Measurements from ENCODE around the gene ARHGAP26. TPM values are rescaled to one million over a fixed set of nuclear protein-coding genes. Genes with fewer than 3 reads are reported as not detected.

Gene ARHGAP26
- total and polyA plus RNA-seq, 4 experiments from 2014 or later = 2.0 to 22.7 (median 17.3) TPM

DNA sequence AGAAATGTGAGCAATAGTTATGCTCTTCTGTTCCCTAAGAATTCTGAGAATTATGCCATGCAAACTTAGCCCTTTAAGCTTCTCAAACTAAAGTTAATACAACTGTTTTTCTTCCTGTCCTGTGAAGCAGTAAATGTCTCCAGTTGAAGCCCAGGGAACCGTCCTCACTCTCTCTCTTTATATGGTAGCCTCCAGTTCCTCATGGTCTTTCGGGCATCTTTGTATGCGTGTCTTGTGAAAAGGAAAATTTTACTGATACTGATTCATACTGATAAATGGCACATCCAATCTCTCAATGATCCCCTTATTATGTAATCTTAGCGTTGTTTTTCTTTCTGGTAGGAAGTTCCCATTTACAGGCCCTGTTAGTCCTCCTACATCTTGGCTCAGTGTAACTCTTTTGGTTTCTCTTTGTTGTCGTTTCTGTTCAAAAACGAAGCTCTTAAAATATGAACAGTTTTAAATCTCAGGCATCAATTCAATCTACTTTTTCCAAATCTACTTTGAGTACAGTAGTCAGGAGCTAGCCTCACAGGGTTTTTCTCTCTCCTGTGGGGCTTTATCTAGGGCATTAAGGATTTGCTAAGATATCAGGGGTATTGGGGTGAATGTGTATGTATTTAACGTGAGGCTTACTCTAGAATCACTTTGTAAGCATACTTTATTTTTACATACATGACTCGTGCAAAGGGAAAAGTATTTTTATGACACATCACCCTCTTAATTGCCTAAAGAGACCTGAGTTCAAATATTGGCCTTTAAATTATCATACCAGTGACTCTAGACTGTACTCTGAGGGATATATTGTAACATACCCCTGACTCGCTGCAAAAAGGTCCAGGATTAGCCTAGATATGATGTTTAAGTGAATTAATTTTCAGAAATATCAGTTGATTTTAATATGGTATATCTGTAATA is 375.3 kb downstream of the ARHGAP26 start:
- peaks cover 0 to 2% (median 0%) of the 10 kb centered on the region in 8 donors for H3K9me3 Mint-ChIP-seq
- ChIA-PET POLR2A (ENCODE audit: partially characterized antibody) (no interaction called here), CTCF (ENCODE audit: partially characterized antibody) (no interaction called here)
- Histone ChIP-seq H3K27me3 (ENCODE audit: insufficient read depth, low read length) (no peaks in the 10 kb centered on the region), H3K36me3 (ENCODE audit: insufficient read depth, low read length) (no peaks in the 10 kb centered on the region), H3K27ac (ENCODE audit: low read depth, low read length) (no peak overlapping the region), H3K9me3 (ENCODE audit: control insufficient read depth in 1 of 2, low read length in 2 of 2) (no peaks in the 10 kb centered on the region), H3K4me1 (ENCODE audit: insufficient read depth, low read length) (no peaks in the 10 kb centered on the region), H3K4me3 (ENCODE audit: low read length in 2 of 2) (no peak overlapping the region)
- DNase-seq = no peak
- peaks cover 0 to 9% (median 6%) of the 10 kb centered on the region in 4 donors for H3K4me1 Mint-ChIP-seq
- peaks cover 25 to 30% of the 10 kb centered on the region in 2 donors for H3K36me3 Mint-ChIP-seq
- peak overlapping the region in 4 of 7 donors; percentile 6 to 62 (median 16) for H3K27ac Mint-ChIP-seq
- intact Hi-C loops (cut with micrococcal nuclease) = no loop called here
- peak overlapping the region in 3 of 8 donors; percentile 4 to 17 (median 5) for H3K4me3 Mint-ChIP-seq
- no peaks in the 10 kb centered on the region for H3K27me3 Mint-ChIP-seq

DNA sequence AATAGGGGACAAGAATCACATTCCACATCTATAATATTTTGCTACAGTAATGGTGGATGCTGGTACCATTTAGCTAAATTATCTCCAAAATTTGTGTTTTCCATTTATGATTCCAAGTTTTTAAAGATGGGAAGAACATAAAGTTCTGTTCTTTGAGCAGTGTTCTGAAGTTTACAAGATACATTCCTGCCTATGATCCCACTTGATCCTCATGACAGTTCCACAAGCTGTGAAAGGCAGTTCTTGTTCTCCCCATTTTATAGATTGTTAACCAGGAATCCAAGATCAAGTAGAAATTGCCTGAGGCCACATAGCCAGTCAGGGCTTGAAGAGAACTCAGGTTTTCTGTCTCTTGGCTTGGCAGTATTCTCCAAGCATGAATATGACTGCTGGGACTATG is 376.0 kb downstream of the ARHGAP26 start:
- Histone ChIP-seq H3K27me3 (ENCODE audit: insufficient read depth, low read length) (no peaks in the 10 kb centered on the region), H3K4me1 (ENCODE audit: insufficient read depth, low read length) (no peaks in the 10 kb centered on the region), H3K36me3 (ENCODE audit: insufficient read depth, low read length) (no peaks in the 10 kb centered on the region), H3K27ac (ENCODE audit: low read depth, low read length) (no peak overlapping the region), H3K4me3 (ENCODE audit: low read length in 2 of 2) (no peak overlapping the region), H3K9me3 (ENCODE audit: control insufficient read depth in 1 of 2, low read length in 2 of 2) (no peaks in the 10 kb centered on the region)
- Mint-ChIP-seq H3K36me3 (peaks cover 30% of the 10 kb centered on the region in 2 donors), H3K27me3 (no peaks in the 10 kb centered on the region), H3K9me3 (peaks cover 0 to 2% (median 0%) of the 10 kb centered on the region in 8 donors), H3K4me3 (no peak overlapping the region), H3K4me1 (peaks cover 0 to 9% (median 6%) of the 10 kb centered on the region in 4 donors), H3K27ac (no peak overlapping the region)
- POLR2A ChIA-PET (ENCODE audit: partially characterized antibody) = no interaction called here
- CTCF ChIA-PET (ENCODE audit: partially characterized antibody) = no interaction called here
- intact Hi-C loops (cut with micrococcal nuclease) = no loop called here
- DNase-seq = no peak

DNA sequence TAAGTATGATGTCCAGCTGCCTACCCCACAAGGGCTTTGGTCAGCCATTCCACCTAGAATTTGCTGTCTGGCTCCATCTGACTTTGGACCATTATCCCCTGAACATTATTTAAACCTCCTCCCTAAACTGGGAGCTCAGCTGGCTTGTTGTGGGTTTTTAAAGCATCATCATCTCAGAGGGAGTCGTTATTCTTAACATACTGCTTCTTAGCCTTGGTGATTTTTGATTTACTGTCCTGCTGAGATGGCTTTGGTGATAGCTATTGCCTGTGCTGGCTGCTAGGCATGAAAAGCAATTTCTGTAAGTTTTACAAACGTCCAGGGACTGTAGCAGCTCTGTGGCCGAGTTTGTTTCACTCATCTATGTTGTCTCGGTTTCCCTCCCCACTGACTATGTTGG is 377.2 kb downstream of the ARHGAP26 start:
- Mint-ChIP-seq H3K27ac (no peak overlapping the region), H3K9me3 (no peaks in the 10 kb centered on the region), H3K4me1 (peaks cover 0 to 9% (median 6%) of the 10 kb centered on the region in 4 donors), H3K27me3 (no peaks in the 10 kb centered on the region), H3K36me3 (peaks cover 34 to 35% of the 10 kb centered on the region in 2 donors), H3K4me3 (no peak overlapping the region)
- Histone ChIP-seq H3K4me1 (ENCODE audit: insufficient read depth, low read length) (no peaks in the 10 kb centered on the region), H3K36me3 (ENCODE audit: insufficient read depth, low read length) (no peaks in the 10 kb centered on the region), H3K4me3 (ENCODE audit: low read length in 2 of 2) (no peak overlapping the region), H3K27me3 (ENCODE audit: insufficient read depth, low read length) (no peaks in the 10 kb centered on the region), H3K9me3 (ENCODE audit: control insufficient read depth in 1 of 2, low read length in 2 of 2) (no peaks in the 10 kb centered on the region), H3K27ac (ENCODE audit: low read depth, low read length) (no peak overlapping the region)
- intact Hi-C loops (cut with micrococcal nuclease) = no loop called here
- DNase-seq = no peak
- ChIA-PET CTCF (ENCODE audit: partially characterized antibody) (interaction anchor here (0.6 kb wide), 1 partner anchor 14 kb away, joined by 3 read pairs; no protein-coding TSS in a partner anchor), POLR2A (ENCODE audit: partially characterized antibody) (interaction anchor here (0.6 kb wide), 1 partner anchor 287 kb away, joined by 3 read pairs; no protein-coding TSS in a partner anchor)

- Histone ChIP-seq H3K27me3 (ENCODE audit: insufficient read depth, low read length) (no peaks in the 10 kb centered on the region), H3K36me3 (ENCODE audit: insufficient read depth, low read length) (no peaks in the 10 kb centered on the region), H3K27ac (ENCODE audit: low read depth, low read length) (no peak overlapping the region), H3K4me3 (ENCODE audit: low read length in 2 of 2) (no peak overlapping the region), H3K9me3 (ENCODE audit: control insufficient read depth in 1 of 2, low read length in 2 of 2) (no peaks in the 10 kb centered on the region), H3K4me1 (ENCODE audit: insufficient read depth, low read length) (no peaks in the 10 kb centered on the region)
- no peak overlapping the region for H3K27ac Mint-ChIP-seq
- no peaks in the 10 kb centered on the region for H3K9me3 Mint-ChIP-seq
- H3K4me3 Mint-ChIP-seq = no peak overlapping the region
- H3K4me1 Mint-ChIP-seq = peaks cover 0 to 9% (median 6%) of the 10 kb centered on the region in 4 donors
- CTCF ChIA-PET (ENCODE audit: partially characterized antibody) = interaction anchor here (0.6 kb wide), 1 partner anchor 13 kb away, joined by 3 read pairs; no protein-coding TSS in a partner anchor
- no peak for DNase-seq
- H3K36me3 Mint-ChIP-seq = peaks cover 34 to 39% of the 10 kb centered on the region in 2 donors
- intact Hi-C loops (cut with micrococcal nuclease) = no loop called here
- POLR2A ChIA-PET (ENCODE audit: partially characterized antibody) = no interaction called here
- no peaks in the 10 kb centered on the region for H3K27me3 Mint-ChIP-seq
These were observed 377.7 kb downstream of the ARHGAP26 start for GRCh38 chr5:143147902-143148301.

DNA sequence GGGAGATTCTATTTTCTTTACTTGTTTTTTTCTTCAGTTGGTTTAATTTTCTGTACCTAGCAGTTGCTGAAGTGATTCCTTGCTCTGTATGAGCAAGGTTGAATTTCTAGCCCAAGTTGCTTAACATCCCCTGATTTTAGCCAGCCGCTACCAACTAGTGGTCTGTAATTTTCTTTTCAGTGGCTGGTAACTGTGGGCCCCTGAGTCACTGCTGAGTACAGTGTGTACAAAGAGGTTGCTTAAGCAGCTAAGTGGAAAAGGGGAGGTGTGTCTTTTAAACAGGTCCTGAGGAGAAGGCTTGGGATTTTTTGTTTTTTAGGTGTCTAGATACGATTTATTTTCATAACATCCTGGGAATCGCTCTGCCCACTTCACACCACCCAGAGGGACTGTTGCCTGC is 378.6 kb downstream of the ARHGAP26 start:
- no peak for DNase-seq
- Mint-ChIP-seq H3K9me3 (no peaks in the 10 kb centered on the region), H3K27me3 (no peaks in the 10 kb centered on the region), H3K36me3 (peaks cover 34 to 41% of the 10 kb centered on the region in 2 donors), H3K4me1 (peaks cover 0 to 8% (median 6%) of the 10 kb centered on the region in 4 donors), H3K27ac (no peak overlapping the region), H3K4me3 (no peak overlapping the region)
- CTCF ChIA-PET (ENCODE audit: partially characterized antibody) = no interaction called here
- H3K36me3 ChIP-seq (ENCODE audit: insufficient read depth, low read length) = no peaks in the 10 kb centered on the region
- H3K27me3 ChIP-seq (ENCODE audit: insufficient read depth, low read length) = no peaks in the 10 kb centered on the region
- H3K4me3 ChIP-seq (ENCODE audit: low read length in 2 of 2) = no peak overlapping the region
- no peaks in the 10 kb centered on the region for H3K4me1 ChIP-seq (ENCODE audit: insufficient read depth, low read length)
- no peak overlapping the region for H3K27ac ChIP-seq (ENCODE audit: low read depth, low read length)
- POLR2A ChIA-PET (ENCODE audit: partially characterized antibody) = no interaction called here
- intact Hi-C loops (cut with micrococcal nuclease) = no loop called here
- no peaks in the 10 kb centered on the region for H3K9me3 ChIP-seq (ENCODE audit: control insufficient read depth in 1 of 2, low read length in 2 of 2)

DNA sequence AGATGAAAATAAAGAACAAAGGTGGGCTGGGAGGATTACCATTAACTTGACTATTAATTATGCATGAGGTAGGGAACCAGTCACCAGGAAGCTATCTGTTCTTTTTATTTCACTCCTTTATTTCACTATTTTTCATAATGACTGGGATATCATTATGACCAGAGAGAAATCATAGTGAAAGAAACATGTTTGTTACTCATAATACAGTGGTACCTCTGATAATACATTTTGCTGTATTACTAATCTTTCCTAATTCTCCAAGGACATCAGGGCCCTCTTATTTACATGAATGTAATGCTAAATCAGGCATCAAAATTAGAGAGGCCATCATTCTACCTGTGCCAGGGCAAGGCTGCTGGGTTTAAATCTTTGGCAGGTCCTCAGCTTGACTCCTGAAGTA is 379.6 kb downstream of the ARHGAP26 start:
- no peak overlapping the region for H3K27ac Mint-ChIP-seq
- H3K9me3 Mint-ChIP-seq = no peaks in the 10 kb centered on the region
- intact Hi-C loops (cut with micrococcal nuclease) = no loop called here
- CTCF ChIA-PET (ENCODE audit: partially characterized antibody) = no interaction called here
- H3K27ac ChIP-seq (ENCODE audit: low read depth, low read length) = no peak overlapping the region
- H3K36me3 Mint-ChIP-seq = peaks cover 34 to 40% of the 10 kb centered on the region in 2 donors
- H3K9me3 ChIP-seq (ENCODE audit: control insufficient read depth in 1 of 2, low read length in 2 of 2) = no peaks in the 10 kb centered on the region
- no peaks in the 10 kb centered on the region for H3K27me3 Mint-ChIP-seq
- no peak overlapping the region for H3K4me3 ChIP-seq (ENCODE audit: low read length in 2 of 2)
- no peaks in the 10 kb centered on the region for H3K27me3 ChIP-seq (ENCODE audit: insufficient read depth, low read length)
- H3K4me1 Mint-ChIP-seq = peaks cover 0 to 7% (median 5%) of the 10 kb centered on the region in 4 donors
- no peak for DNase-seq
- H3K4me3 Mint-ChIP-seq = no peak overlapping the region
- POLR2A ChIA-PET (ENCODE audit: partially characterized antibody) = no interaction called here
- H3K4me1 ChIP-seq (ENCODE audit: insufficient read depth, low read length) = no peaks in the 10 kb centered on the region
- H3K36me3 ChIP-seq (ENCODE audit: insufficient read depth, low read length) = no peaks in the 10 kb centered on the region

- H3K27me3 ChIP-seq (ENCODE audit: insufficient read depth, low read length) = no peaks in the 10 kb centered on the region
- no peaks in the 10 kb centered on the region for H3K36me3 ChIP-seq (ENCODE audit: insufficient read depth, low read length)
- no peaks in the 10 kb centered on the region for H3K27me3 Mint-ChIP-seq
- no peaks in the 10 kb centered on the region for H3K4me1 ChIP-seq (ENCODE audit: insufficient read depth, low read length)
- ChIA-PET POLR2A (ENCODE audit: partially characterized antibody) (no interaction called here), CTCF (ENCODE audit: partially characterized antibody) (no interaction called here)
- no peak overlapping the region for H3K4me3 ChIP-seq (ENCODE audit: low read length in 2 of 2)
- H3K4me3 Mint-ChIP-seq = no peak overlapping the region
- DNase-seq = no peak
- no peaks in the 10 kb centered on the region for H3K9me3 ChIP-seq (ENCODE audit: control insufficient read depth in 1 of 2, low read length in 2 of 2)
- H3K9me3 Mint-ChIP-seq = no peaks in the 10 kb centered on the region
- peaks cover 34 to 40% of the 10 kb centered on the region in 2 donors for H3K36me3 Mint-ChIP-seq
- no peak overlapping the region for H3K27ac Mint-ChIP-seq
- H3K27ac ChIP-seq (ENCODE audit: low read depth, low read length) = no peak overlapping the region
- H3K4me1 Mint-ChIP-seq = peaks cover 0 to 2% (median 0%) of the 10 kb centered on the region in 4 donors
- intact Hi-C loops (cut with micrococcal nuclease) = no loop called here
These were observed 381.0 kb downstream of the ARHGAP26 start for GRCh38 chr5:143151056-143151700.
